ENCODE data around the gene DDIT4L. TPM values are rescaled to one million over a fixed set of nuclear protein-coding genes. Genes with fewer than 3 reads are reported as not detected.

Gene DDIT4L
- total RNA-seq (not detected), polyA plus RNA-seq (under 1 TPM in 1 of 2 donors, not detected in 1; 0.32 TPM)

- Mint-ChIP-seq H3K27ac (no peak within 1 kb of the TSS), H3K4me3 (peak within 1 kb of the TSS; percentile 75 to 91 (median 84)), H3K9me3 (no peaks in the 10 kb centered on the region), H3K4me1 (peaks cover 10 to 21% (median 13%) of the 10 kb centered on the region in 4 donors), H3K36me3 (no peaks in the 10 kb centered on the region), H3K27me3 (peaks cover 22 to 32% of the 10 kb centered on the region in 2 donors)
- DNase-seq = peak in 3 of 5 donors; percentile 1 to 33 (median 2)
- H3K27me3 ChIP-seq (ENCODE audit: insufficient read depth, low read length) = peaks cover 5% of the 10 kb centered on the region
- no peaks in the 10 kb centered on the region for H3K36me3 ChIP-seq (ENCODE audit: insufficient read depth, low read length)
- CTCF ChIA-PET (ENCODE audit: partially characterized antibody) = no interaction called here
- no peaks in the 10 kb centered on the region for H3K9me3 ChIP-seq (ENCODE audit: control insufficient read depth in 1 of 2, low read length in 2 of 2)
- POLR2A ChIA-PET (ENCODE audit: partially characterized antibody) = no interaction called here
- peaks cover 10% of the 10 kb centered on the region for H3K4me1 ChIP-seq (ENCODE audit: insufficient read depth, low read length)
- no peak within 1 kb of the TSS for H3K27ac ChIP-seq (ENCODE audit: low read depth, low read length)
- intact Hi-C loops (cut with micrococcal nuclease) = no loop called here
- peak within 1 kb of the TSS in 1 of 2 donors; percentile 39 for H3K4me3 ChIP-seq (ENCODE audit: low read length in 2 of 2)
Observed at GRCh38 chr4:100189820-100190642, at the start of gene DDIT4L. Gene DDIT4L, minus strand, starts transcription at chr4:100190468. Its CDS starts 485 bp downstream, at chr4:100189983.

- H3K27ac ChIP-seq (ENCODE audit: low read depth, low read length) = no peak overlapping the region
- no peaks in the 10 kb centered on the region for H3K4me1 ChIP-seq (ENCODE audit: insufficient read depth, low read length)
- H3K9me3 Mint-ChIP-seq = peaks cover 0 to 2% (median 0%) of the 10 kb centered on the region in 8 donors
- H3K9me3 ChIP-seq (ENCODE audit: control insufficient read depth in 1 of 2, low read length in 2 of 2) = no peaks in the 10 kb centered on the region
- peak overlapping the region in 2 of 8 donors; percentile 17 to 31 for H3K4me3 Mint-ChIP-seq
- H3K36me3 ChIP-seq (ENCODE audit: insufficient read depth, low read length) = no peaks in the 10 kb centered on the region
- H3K27me3 ChIP-seq (ENCODE audit: insufficient read depth, low read length) = no peaks in the 10 kb centered on the region
- H3K27me3 Mint-ChIP-seq = peaks cover 2 to 8% of the 10 kb centered on the region in 2 donors
- H3K27ac Mint-ChIP-seq = no peak overlapping the region
- no peak overlapping the region for H3K4me3 ChIP-seq (ENCODE audit: low read length in 2 of 2)
- POLR2A ChIA-PET (ENCODE audit: partially characterized antibody) = no interaction called here
- CTCF ChIA-PET (ENCODE audit: partially characterized antibody) = no interaction called here
- H3K4me1 Mint-ChIP-seq = peaks cover 0 to 7% (median 3%) of the 10 kb centered on the region in 4 donors
- intact Hi-C loops (cut with micrococcal nuclease) = no loop called here
- H3K36me3 Mint-ChIP-seq = no peaks in the 10 kb centered on the region
- no peak for DNase-seq
Observed at GRCh38 chr4:100240008-100240407, 49.7 kb upstream of the DDIT4L start.

GRCh38 chr4:100224721-100225120 lies 34.5 kb upstream of the DDIT4L start:
- peaks cover 1 to 3% of the 10 kb centered on the region in 2 donors for H3K27me3 Mint-ChIP-seq
- H3K27ac Mint-ChIP-seq = no peak overlapping the region
- Histone ChIP-seq H3K27me3 (ENCODE audit: insufficient read depth, low read length) (no peaks in the 10 kb centered on the region), H3K9me3 (ENCODE audit: control insufficient read depth in 1 of 2, low read length in 2 of 2) (peaks cover 0 to 5% of the 10 kb centered on the region in 2 donors), H3K4me3 (ENCODE audit: low read length in 2 of 2) (no peak overlapping the region), H3K27ac (ENCODE audit: low read depth, low read length) (no peak overlapping the region), H3K4me1 (ENCODE audit: insufficient read depth, low read length) (no peaks in the 10 kb centered on the region), H3K36me3 (ENCODE audit: insufficient read depth, low read length) (no peaks in the 10 kb centered on the region)
- H3K4me1 Mint-ChIP-seq = no peaks in the 10 kb centered on the region
- H3K4me3 Mint-ChIP-seq = no peak overlapping the region
- peaks cover 1 to 7% of the 10 kb centered on the region in 2 donors for H3K36me3 Mint-ChIP-seq
- no peak for DNase-seq
- CTCF ChIA-PET (ENCODE audit: partially characterized antibody) = no interaction called here
- POLR2A ChIA-PET (ENCODE audit: partially characterized antibody) = no interaction called here
- peaks cover 9 to 45% (median 37%) of the 10 kb centered on the region in 8 donors for H3K9me3 Mint-ChIP-seq
- intact Hi-C loops (cut with micrococcal nuclease) = no loop called here

GRCh38 chr4:100224160-100224559 lies 33.9 kb upstream of the DDIT4L start:
- no peaks in the 10 kb centered on the region for H3K36me3 ChIP-seq (ENCODE audit: insufficient read depth, low read length)
- intact Hi-C loops (cut with micrococcal nuclease) = no loop called here
- no peak for DNase-seq
- CTCF ChIA-PET (ENCODE audit: partially characterized antibody) = no interaction called here
- H3K27ac ChIP-seq (ENCODE audit: low read depth, low read length) = no peak overlapping the region
- H3K4me1 ChIP-seq (ENCODE audit: insufficient read depth, low read length) = no peaks in the 10 kb centered on the region
- H3K4me1 Mint-ChIP-seq = no peaks in the 10 kb centered on the region
- no peaks in the 10 kb centered on the region for H3K27me3 ChIP-seq (ENCODE audit: insufficient read depth, low read length)
- peaks cover 1 to 5% of the 10 kb centered on the region in 2 donors for H3K27me3 Mint-ChIP-seq
- H3K9me3 Mint-ChIP-seq = peaks cover 9 to 39% (median 32%) of the 10 kb centered on the region in 8 donors
- POLR2A ChIA-PET (ENCODE audit: partially characterized antibody) = no interaction called here
- H3K27ac Mint-ChIP-seq = no peak overlapping the region
- peak overlapping the region in 1 of 8 donors; percentile 11 for H3K4me3 Mint-ChIP-seq
- H3K36me3 Mint-ChIP-seq = peaks cover 0 to 7% of the 10 kb centered on the region in 2 donors
- peaks cover 0 to 5% of the 10 kb centered on the region in 2 donors for H3K9me3 ChIP-seq (ENCODE audit: control insufficient read depth in 1 of 2, low read length in 2 of 2)
- H3K4me3 ChIP-seq (ENCODE audit: low read length in 2 of 2) = no peak overlapping the region

GRCh38 chr4:100208964-100209363 lies 18.7 kb upstream of the DDIT4L start:
- Histone ChIP-seq H3K4me1 (ENCODE audit: insufficient read depth, low read length) (no peaks in the 10 kb centered on the region), H3K27me3 (ENCODE audit: insufficient read depth, low read length) (no peaks in the 10 kb centered on the region), H3K9me3 (ENCODE audit: control insufficient read depth in 1 of 2, low read length in 2 of 2) (no peaks in the 10 kb centered on the region), H3K27ac (ENCODE audit: low read depth, low read length) (no peak overlapping the region), H3K4me3 (ENCODE audit: low read length in 2 of 2) (no peak overlapping the region), H3K36me3 (ENCODE audit: insufficient read depth, low read length) (no peaks in the 10 kb centered on the region)
- Mint-ChIP-seq H3K4me1 (no peaks in the 10 kb centered on the region), H3K9me3 (no peaks in the 10 kb centered on the region), H3K36me3 (no peaks in the 10 kb centered on the region), H3K27me3 (peaks cover 2 to 10% of the 10 kb centered on the region in 2 donors), H3K4me3 (no peak overlapping the region), H3K27ac (no peak overlapping the region)
- ChIA-PET CTCF (ENCODE audit: partially characterized antibody) (no interaction called here), POLR2A (ENCODE audit: partially characterized antibody) (no interaction called here)
- intact Hi-C loops (cut with micrococcal nuclease) = no loop called here
- DNase-seq = no peak

- CTCF ChIA-PET (ENCODE audit: partially characterized antibody) = interaction anchor here (0.7 kb wide), 1 partner anchor 663 kb away, joined by 3 read pairs; no protein-coding TSS in a partner anchor
- Mint-ChIP-seq H3K27ac (no peak overlapping the region), H3K9me3 (no peaks in the 10 kb centered on the region), H3K27me3 (peaks cover 2 to 10% of the 10 kb centered on the region in 2 donors), H3K4me3 (no peak overlapping the region), H3K4me1 (no peaks in the 10 kb centered on the region), H3K36me3 (no peaks in the 10 kb centered on the region)
- Histone ChIP-seq H3K4me1 (ENCODE audit: insufficient read depth, low read length) (no peaks in the 10 kb centered on the region), H3K36me3 (ENCODE audit: insufficient read depth, low read length) (no peaks in the 10 kb centered on the region), H3K27ac (ENCODE audit: low read depth, low read length) (no peak overlapping the region), H3K27me3 (ENCODE audit: insufficient read depth, low read length) (no peaks in the 10 kb centered on the region), H3K9me3 (ENCODE audit: control insufficient read depth in 1 of 2, low read length in 2 of 2) (no peaks in the 10 kb centered on the region), H3K4me3 (ENCODE audit: low read length in 2 of 2) (no peak overlapping the region)
- no peak for DNase-seq
- POLR2A ChIA-PET (ENCODE audit: partially characterized antibody) = no interaction called here
- intact Hi-C loops (cut with micrococcal nuclease) = no loop called here
Observed at GRCh38 chr4:100208459-100208858, 18.2 kb upstream of the DDIT4L start.

GRCh38 chr4:100206850-100207249 lies 16.6 kb upstream of the DDIT4L start:
- Mint-ChIP-seq H3K27me3 (peaks cover 2 to 10% of the 10 kb centered on the region in 2 donors), H3K27ac (no peak overlapping the region), H3K36me3 (no peaks in the 10 kb centered on the region), H3K4me1 (no peaks in the 10 kb centered on the region), H3K4me3 (no peak overlapping the region), H3K9me3 (no peaks in the 10 kb centered on the region)
- Histone ChIP-seq H3K4me3 (ENCODE audit: low read length in 2 of 2) (no peak overlapping the region), H3K36me3 (ENCODE audit: insufficient read depth, low read length) (no peaks in the 10 kb centered on the region), H3K27ac (ENCODE audit: low read depth, low read length) (no peak overlapping the region), H3K9me3 (ENCODE audit: control insufficient read depth in 1 of 2, low read length in 2 of 2) (no peaks in the 10 kb centered on the region), H3K4me1 (ENCODE audit: insufficient read depth, low read length) (no peaks in the 10 kb centered on the region), H3K27me3 (ENCODE audit: insufficient read depth, low read length) (no peaks in the 10 kb centered on the region)
- ChIA-PET CTCF (ENCODE audit: partially characterized antibody) (no interaction called here), POLR2A (ENCODE audit: partially characterized antibody) (no interaction called here)
- intact Hi-C loops (cut with micrococcal nuclease) = no loop called here
- no peak for DNase-seq
